SK-N-SH treated with all-trans-retinoic acid at 6 μM for 48 hours (cell line): ENCODE data around the gene LEP.

Experiments
- ESRRG ChIP-seq: fragments of 250-450 bp; sonication (Bioruptor Pico); IDR thresholded peaks from 2 replicates; pipeline ENCODE4 v1.6.1; 2021; ENCODE audit warnings: mild to moderate bottlenecking
- TSHZ2 ChIP-seq: fragments of 250-450 bp; sonication (Bioruptor Pico); IDR thresholded peaks from 2 replicates; pipeline ENCODE4 v1.5.0; 2020; ENCODE audit warnings: mild to moderate bottlenecking, moderate library complexity
- ZNF565 ChIP-seq: fragments of 450-650 bp; formaldehyde crosslinking; conservative IDR thresholded peaks from 2 replicates; pipeline ENCODE4 v1.5.0; 2020; ENCODE audit warnings: low read depth, mild to moderate bottlenecking, moderate library complexity

DNA sequence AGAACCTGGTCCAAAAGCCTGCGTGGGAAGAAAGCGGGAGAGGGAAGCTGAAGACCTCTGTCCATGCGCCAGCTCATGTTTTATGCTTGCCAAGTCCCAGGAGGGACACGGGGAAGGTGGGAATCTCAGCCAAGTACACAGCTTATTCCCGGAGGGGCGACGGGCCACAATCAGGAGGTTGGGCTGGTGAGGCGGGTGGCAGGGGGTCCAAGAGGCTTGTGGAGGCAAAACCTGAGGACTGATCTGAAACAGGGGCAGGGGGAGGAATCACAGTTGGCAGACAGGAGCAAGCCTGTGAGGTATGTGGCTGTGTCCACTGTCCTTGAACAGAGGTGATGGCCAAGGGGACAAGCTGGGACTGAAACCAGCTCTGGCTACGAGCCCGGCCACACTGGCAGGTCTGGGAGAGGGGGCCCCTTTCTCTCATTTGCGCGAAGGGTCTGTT is 38.0 kb upstream of the LEP start:
- TF ChIP-seq ZNF565 (no peak), ESRRG (CRISPR knock-in tag) (no peak), TSHZ2 (CRISPR knock-in tag) (no peak)
